ENCODE measurements around the gene CDC42EP2.

CDC42EP2 gene

DNA sequence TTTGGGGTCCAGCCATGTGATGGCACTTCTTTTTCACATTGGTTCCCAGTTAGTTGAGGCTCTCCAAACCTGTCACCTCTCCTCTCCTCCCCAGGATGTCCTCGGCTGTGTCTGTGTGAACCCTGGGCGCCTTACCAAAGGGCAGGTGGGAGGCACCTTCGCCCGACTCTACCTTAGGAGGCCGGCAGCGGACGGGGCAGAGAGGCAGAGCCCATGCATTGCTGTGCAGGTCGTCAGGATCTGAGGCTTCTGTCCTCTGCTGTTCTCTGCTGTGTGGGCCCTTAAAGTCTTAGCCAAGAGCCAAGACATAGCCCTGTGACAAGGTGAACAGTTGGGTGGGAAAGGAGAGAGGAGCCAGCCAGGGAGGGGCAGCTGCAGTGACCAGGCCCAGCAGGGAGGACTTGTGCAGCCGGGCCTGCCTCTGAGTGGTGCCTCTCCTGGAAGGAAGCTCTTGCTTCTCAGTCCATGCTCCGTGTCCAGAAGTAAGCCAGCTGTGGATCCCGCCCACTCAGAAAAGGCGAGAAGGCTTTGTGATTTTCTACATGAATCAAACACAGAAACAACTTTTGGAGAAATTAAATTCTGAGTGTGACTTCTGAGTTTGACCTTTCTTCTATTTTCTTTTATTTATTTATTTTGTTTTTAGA lies 17.5 kb upstream of the CDC42EP2 start:
- TF ChIP-seq CTCF (IDR thresholded peaks at IDR 0.05; ENCODE audit: insufficient read depth, low read depth, low read length, missing control alignments): no peak
- H3K4me3 ChIP-seq (ENCODE audit: low read depth, low read length): no peak overlapping the region
- DNase-seq (ENCODE audit: low read depth): no peak

DNA sequence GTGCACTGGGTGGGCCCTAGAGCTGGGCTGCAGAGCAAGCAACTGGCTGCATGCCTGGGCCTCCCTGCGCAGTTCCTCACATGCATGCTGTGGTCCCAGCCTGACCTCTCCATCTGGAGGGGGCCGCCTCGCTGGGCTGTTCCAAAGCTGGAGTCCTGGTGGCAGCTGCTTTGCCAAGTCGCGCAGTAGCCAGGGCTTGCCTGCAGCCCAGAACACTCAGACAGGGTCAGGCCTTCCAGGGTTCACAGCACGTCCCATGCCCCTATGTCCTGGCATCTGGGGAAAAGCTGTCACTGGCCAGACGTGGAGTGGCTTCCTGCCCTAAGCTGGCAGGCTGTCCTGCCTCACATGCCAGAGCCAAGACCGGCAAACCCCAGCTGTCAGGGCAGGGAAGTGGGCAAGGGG lies 16.5 kb upstream of the CDC42EP2 start:
- DNase-seq (ENCODE audit: low read depth): no peak
- H3K4me3 ChIP-seq (ENCODE audit: low read depth, low read length): no peak overlapping the region
- TF ChIP-seq CTCF (IDR thresholded peaks at IDR 0.05; ENCODE audit: insufficient read depth, low read depth, low read length, missing control alignments): no peak

- no peak for TF ChIP-seq CTCF (IDR thresholded peaks at IDR 0.05; ENCODE audit: insufficient read depth, low read depth, low read length, missing control alignments)
- no peak overlapping the region for H3K4me3 ChIP-seq (ENCODE audit: low read depth, low read length)
- no peak for DNase-seq (ENCODE audit: low read depth)
These were observed 15.9 kb upstream of the CDC42EP2 start for GRCh38 chr11:65298655-65299179.

DNA sequence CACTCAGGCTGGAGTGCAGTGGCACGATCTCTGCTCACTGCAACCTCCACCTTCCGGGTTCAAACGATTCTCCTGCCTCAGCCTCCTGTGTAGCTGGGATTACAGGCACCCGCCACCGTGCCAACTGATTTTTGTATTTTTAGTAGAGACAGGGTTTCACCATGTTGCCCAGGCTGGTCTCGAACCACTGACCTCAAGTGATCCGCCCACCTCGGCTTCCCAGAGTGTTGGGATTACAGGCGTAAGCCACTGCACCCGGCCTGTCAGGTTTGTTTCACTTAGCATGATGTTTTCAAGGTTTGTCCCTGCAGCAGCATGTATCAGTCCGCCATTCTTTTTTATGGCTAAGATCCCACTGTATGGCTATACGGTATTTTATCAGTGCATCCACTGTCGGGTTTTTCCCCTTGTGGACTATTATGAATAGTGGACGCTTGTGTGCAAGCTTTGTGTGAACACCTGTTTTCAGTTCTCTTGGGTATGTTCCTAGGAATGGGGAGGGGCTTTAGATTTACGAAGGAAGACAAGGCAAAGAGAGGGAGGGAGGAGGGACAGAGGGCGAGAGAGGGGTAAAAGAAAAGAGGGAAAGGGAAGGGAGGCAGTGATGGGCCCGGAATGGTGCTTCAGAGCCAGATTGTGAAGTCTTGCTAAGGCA lies 13.9 kb upstream of the CDC42EP2 start:
- no peak for TF ChIP-seq CTCF (IDR thresholded peaks at IDR 0.05; ENCODE audit: insufficient read depth, low read depth, low read length, missing control alignments)
- H3K4me3 ChIP-seq (ENCODE audit: low read depth, low read length): no peak overlapping the region
- no peak for DNase-seq (ENCODE audit: low read depth)

GRCh38 chr11:65301491-65302329 lies 13.0 kb upstream of the CDC42EP2 start:
- no peak for DNase-seq (ENCODE audit: low read depth)
- H3K4me3 ChIP-seq (ENCODE audit: low read depth, low read length): no peak overlapping the region
- no peak for TF ChIP-seq CTCF (IDR thresholded peaks at IDR 0.05; ENCODE audit: insufficient read depth, low read depth, low read length, missing control alignments)

GRCh38 chr11:65303555-65303954 lies 11.1 kb upstream of the CDC42EP2 start:
- no peak for DNase-seq (ENCODE audit: low read depth)
- no peak for TF ChIP-seq CTCF (IDR thresholded peaks at IDR 0.05; ENCODE audit: insufficient read depth, low read depth, low read length, missing control alignments)
- no peak overlapping the region for H3K4me3 ChIP-seq (ENCODE audit: low read depth, low read length)

Measured in GM12865 (cell line).